ENCODE measurements around the gene TPTE.
"Not testable (repeated sequence)": the region's sequence is repeated elsewhere in the genome, so short reads cannot be mapped to it uniquely, and the experiment has no call there.

The TPTE gene

DNA sequence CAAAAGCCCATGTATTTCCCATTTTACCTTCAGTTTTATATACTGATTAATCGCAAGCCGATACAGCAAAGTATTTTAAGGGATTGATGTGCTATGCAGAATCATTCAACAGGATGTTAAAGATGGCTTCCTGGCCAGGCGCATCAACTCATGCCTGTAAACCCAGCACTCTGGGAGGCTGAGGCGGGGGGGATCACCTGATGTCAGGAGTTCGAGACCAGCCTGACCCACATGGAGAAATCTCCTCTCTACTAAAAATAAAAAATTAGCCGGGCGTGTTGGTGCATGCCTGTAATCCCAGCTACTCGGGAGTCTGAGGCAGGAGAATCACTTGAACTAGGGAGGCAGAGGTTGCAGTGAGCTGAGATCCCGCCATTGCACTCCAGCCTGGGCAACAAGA lies 116.8 kb downstream of the TPTE start:
- ATAC-seq = not testable (repeated sequence)

DNA sequence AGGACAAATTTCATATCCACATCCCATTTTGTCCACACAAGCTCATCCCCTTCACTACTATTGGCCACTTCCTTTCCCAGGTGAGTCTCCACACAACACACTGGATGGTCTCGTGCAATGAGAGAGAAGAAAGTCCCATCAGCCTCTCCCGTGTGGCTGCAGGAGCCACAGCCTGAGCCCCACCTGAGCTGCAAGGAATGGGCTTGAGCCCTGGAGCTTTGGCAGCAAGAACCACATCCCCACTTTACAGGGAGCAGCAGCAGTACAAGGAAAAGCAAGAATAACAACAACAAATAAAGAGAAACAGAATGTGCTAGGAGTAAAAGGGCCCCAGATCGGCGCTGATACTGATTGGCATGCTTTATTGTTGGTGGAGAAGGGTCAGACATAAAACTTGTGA lies 117.7 kb downstream of the TPTE start:
- no peak for ATAC-seq
- no peak for TF ChIP-seq ZFP30 (CRISPR knock-in tag; IDR thresholded peaks at IDR 0.05)
- TF ChIP-seq PPARA (CRISPR knock-in tag; IDR thresholded peaks at IDR 0.05; ENCODE audit: borderline replicate concordance) = no peak
- no peak for TF ChIP-seq ZFP3 (CRISPR knock-in tag; IDR thresholded peaks at IDR 0.05)
- no peak for TF ChIP-seq ZNF70 (CRISPR knock-in tag; IDR thresholded peaks at IDR 0.05)
- TF ChIP-seq GLIS3 (CRISPR knock-in tag; IDR thresholded peaks at IDR 0.05) = no peak
- no peak for TF ChIP-seq BACH2 (CRISPR knock-in tag; IDR thresholded peaks at IDR 0.05; ENCODE audit: borderline replicate concordance)
- TF ChIP-seq CSDC2 (CRISPR knock-in tag; IDR thresholded peaks at IDR 0.05) = no peak
- TF ChIP-seq ZNF8 (CRISPR knock-in tag; IDR thresholded peaks at IDR 0.05) = no peak
- no peak for TF ChIP-seq ZNF565 (CRISPR knock-in tag; conservative IDR thresholded peaks at IDR 0.05; ENCODE audit: low read depth)
- TF ChIP-seq RARB (CRISPR knock-in tag; IDR thresholded peaks at IDR 0.05) = no peak

DNA sequence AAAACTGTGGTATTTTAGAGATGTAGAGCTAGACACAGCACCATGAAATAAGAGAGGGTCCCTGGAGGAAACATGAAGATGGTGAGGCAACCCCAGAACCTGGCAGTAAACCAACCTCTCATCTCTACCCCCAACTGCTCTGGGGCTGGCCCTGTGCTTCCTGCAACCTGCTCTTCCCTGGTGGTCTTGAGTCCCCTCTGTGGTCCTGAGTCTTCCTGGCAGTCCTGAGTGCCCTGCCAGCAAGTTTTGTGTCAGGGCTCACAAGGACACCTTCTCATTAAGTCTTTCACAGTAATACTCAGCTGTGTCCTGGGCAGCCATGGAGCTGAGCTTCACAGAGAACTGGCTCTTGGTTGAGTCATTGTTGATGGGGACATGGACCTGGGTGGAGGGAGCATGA lies 118.4 kb downstream of the TPTE start:
- not testable (repeated sequence) for ATAC-seq

- no peak for TF ChIP-seq TSHZ2 (CRISPR knock-in tag; IDR thresholded peaks at IDR 0.05)
- TF ChIP-seq PPARA (CRISPR knock-in tag; IDR thresholded peaks at IDR 0.05; ENCODE audit: borderline replicate concordance) = no peak
- TF ChIP-seq CREB5 (CRISPR knock-in tag; IDR thresholded peaks at IDR 0.05; ENCODE audit: low read depth) = no peak
- no peak for TF ChIP-seq PATZ1 (CRISPR knock-in tag; IDR thresholded peaks at IDR 0.05; ENCODE audit: borderline replicate concordance)
- TF ChIP-seq OSR1 (CRISPR knock-in tag; IDR thresholded peaks at IDR 0.05) = no peak
- no peak for TF ChIP-seq RARB (CRISPR knock-in tag; IDR thresholded peaks at IDR 0.05)
- no peak for ATAC-seq
Observed at GRCh38 chr21:10640446-10640845, 119.1 kb downstream of the TPTE start.

DNA sequence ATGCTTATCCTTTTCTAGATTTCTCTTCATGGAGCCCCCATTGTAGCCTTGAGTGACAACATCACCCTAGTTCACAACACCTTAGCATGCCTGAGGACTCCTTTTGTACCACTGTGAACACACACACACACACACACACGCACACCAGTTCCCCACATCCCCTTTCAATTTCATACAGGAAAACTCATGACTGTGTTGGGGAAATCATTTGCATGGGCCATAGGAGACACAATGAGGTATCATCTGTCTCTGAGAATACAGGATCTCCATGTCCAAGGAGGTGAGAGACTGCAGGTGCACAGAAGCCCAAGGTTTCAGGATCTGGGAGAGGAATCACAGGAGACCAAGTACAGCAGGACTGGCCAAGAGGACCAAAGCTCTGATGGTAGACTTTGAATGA lies 119.7 kb downstream of the TPTE start:
- ATAC-seq = no peak
- TF ChIP-seq CSDC2 (CRISPR knock-in tag; IDR thresholded peaks at IDR 0.05) = no peak
- TF ChIP-seq ZNF8 (CRISPR knock-in tag; IDR thresholded peaks at IDR 0.05) = no peak
- TF ChIP-seq ZFP3 (CRISPR knock-in tag; IDR thresholded peaks at IDR 0.05) = no peak
- no peak for TF ChIP-seq ESRRG (CRISPR knock-in tag; IDR thresholded peaks at IDR 0.05)
- no peak for TF ChIP-seq PPARA (CRISPR knock-in tag; IDR thresholded peaks at IDR 0.05; ENCODE audit: borderline replicate concordance)
- no peak for TF ChIP-seq TOX (CRISPR knock-in tag; IDR thresholded peaks at IDR 0.05; ENCODE audit: borderline replicate concordance)
- TF ChIP-seq ARNTL (CRISPR knock-in tag; IDR thresholded peaks at IDR 0.05; ENCODE audit: borderline replicate concordance, low read depth) = no peak
- no peak for TF ChIP-seq ISL1 (CRISPR knock-in tag; IDR thresholded peaks at IDR 0.05)
- TF ChIP-seq GLIS3 (CRISPR knock-in tag; IDR thresholded peaks at IDR 0.05) = no peak
- TF ChIP-seq RARB (CRISPR knock-in tag; IDR thresholded peaks at IDR 0.05) = no peak
- TF ChIP-seq CSRNP3 (CRISPR knock-in tag; IDR thresholded peaks at IDR 0.05) = no peak
- TF ChIP-seq PATZ1 (CRISPR knock-in tag; IDR thresholded peaks at IDR 0.05; ENCODE audit: borderline replicate concordance) = no peak
- no peak for TF ChIP-seq SNAI2 (CRISPR knock-in tag; IDR thresholded peaks at IDR 0.05)
- no peak for TF ChIP-seq POU6F1 (CRISPR knock-in tag; IDR thresholded peaks at IDR 0.05; ENCODE audit: borderline replicate concordance, low read depth)
- no peak for TF ChIP-seq CREB5 (CRISPR knock-in tag; IDR thresholded peaks at IDR 0.05; ENCODE audit: low read depth)
- no peak for TF ChIP-seq ZNF565 (CRISPR knock-in tag; conservative IDR thresholded peaks at IDR 0.05; ENCODE audit: low read depth)
- TF ChIP-seq TCF4 (CRISPR knock-in tag; IDR thresholded peaks at IDR 0.05; ENCODE audit: borderline replicate concordance) = no peak
- TF ChIP-seq BACH2 (CRISPR knock-in tag; IDR thresholded peaks at IDR 0.05; ENCODE audit: borderline replicate concordance) = no peak
- TF ChIP-seq ZC3H10 (CRISPR knock-in tag; IDR thresholded peaks at IDR 0.05) = no peak
